Naive thymus-derived CD4-positive, alpha-beta T cell (primary cell): ENCODE data around the gene INPP5A. TPM values are rescaled to one million over a fixed set of nuclear protein-coding genes. Genes with fewer than 3 reads are reported as not detected.

Experiments
- ATAC-seq: fragments of 150-1000 bp; cut with Tn5 transposase; 2 replicates; pipeline ENCODE4 v1.10.0; 2021; ENCODE audit warnings: mild to moderate bottlenecking, moderate library complexity
- CTCF ChIA-PET: fragments of 350-600 bp; sonication (Branson Sonifier 250); formaldehyde crosslinking; loops from one replicate; lab custom pipeline; 2021; ENCODE audit warnings: antibody characterized with exemption; lab: Charles Lee
- POLR2A ChIA-PET: fragments of 350-600 bp; sonication (Branson Sonifier 250); formaldehyde crosslinking; loops from one replicate; lab custom pipeline; 2021; ENCODE audit warnings: antibody characterized with exemption, inconsistent platforms; lab: Charles Lee
- DNase-seq, 9 donors: peaks; one replicate each; pipeline versions ENCODE4 v3.0.0 to v3.0.0-alpha.2; 2020 to 2022; ENCODE audit warnings: mixed read lengths in 1 of 9
- H3K27ac ChIP-seq: one replicate; pipeline ENCODE4 v1.7.0; 2013; ENCODE audit warnings: mild to moderate bottlenecking, low read depth, low read length, moderate library complexity
- H3K27me3 ChIP-seq, 2 donors: one replicate each; pipeline ENCODE4 v1.7.0; 2013; ENCODE audit warnings: low read length in 2 of 2, mild to moderate bottlenecking in 2 of 2, moderate library complexity in 2 of 2; ENCODE audit not compliant: control insufficient read depth in 2 of 2, insufficient read depth in 2 of 2
- H3K36me3 ChIP-seq, 3 experiments: 1 replicate in 2 of 3; 2 replicates in 1 of 3; pipeline ENCODE4 v1.7.0; 2013; ENCODE audit warnings: low read length in 3 of 3, mild to moderate bottlenecking in 3 of 3, moderate library complexity in 1 of 3; ENCODE audit not compliant: insufficient read depth in 3 of 3, control insufficient read depth in 2 of 3
- H3K4me1 ChIP-seq, 2 donors: one replicate each; pipeline ENCODE4 v1.7.0; 2013; ENCODE audit warnings: low read length in 2 of 2, mild to moderate bottlenecking in 2 of 2, moderate library complexity in 1 of 2; ENCODE audit not compliant: control insufficient read depth in 2 of 2, insufficient read depth in 2 of 2
- H3K4me3 ChIP-seq: 2 replicates; pipeline ENCODE4 v1.7.0; 2013; ENCODE audit warnings: mild to moderate bottlenecking, low read length
- H3K9me3 ChIP-seq, 3 experiments: 1 replicate in 2 of 3; 2 replicates in 1 of 3; pipeline ENCODE4 v1.7.0; 2013; ENCODE audit warnings: low read length in 3 of 3; ENCODE audit not compliant: control insufficient read depth in 2 of 3
- H3K27ac Mint-ChIP-seq, 9 donors: one replicate each; pipeline ENCODE4 v1.8.0; 2020 to 2022; ENCODE audit warnings: mixed read lengths in 9 of 9, mild to moderate bottlenecking in 8 of 9, moderate library complexity in 5 of 9, inconsistent platforms in 2 of 9
- H3K27me3 Mint-ChIP-seq, 5 donors: one replicate each; pipeline ENCODE4 v1.8.0; 2021 to 2022; ENCODE audit warnings: mixed read lengths in 5 of 5, mild to moderate bottlenecking in 1 of 5
- H3K36me3 Mint-ChIP-seq, 5 donors: one replicate each; pipeline ENCODE4 v1.8.0; 2020 to 2022; ENCODE audit warnings: mixed read lengths in 5 of 5, mild to moderate bottlenecking in 3 of 5, inconsistent platforms in 1 of 5
- H3K4me1 Mint-ChIP-seq, 7 donors: one replicate each; pipeline ENCODE4 v1.8.0; 2020 to 2022; ENCODE audit warnings: mixed read lengths in 7 of 7, mild to moderate bottlenecking in 3 of 7, inconsistent platforms in 1 of 7
- H3K4me3 Mint-ChIP-seq, 10 donors: one replicate each; pipeline ENCODE4 v1.8.0; 2020 to 2022; ENCODE audit warnings: mild to moderate bottlenecking in 10 of 10, mixed read lengths in 10 of 10, moderate library complexity in 6 of 10, inconsistent platforms in 2 of 10
- H3K9me3 Mint-ChIP-seq, 11 donors: one replicate each; pipeline ENCODE4 v1.8.0; 2020 to 2022; ENCODE audit warnings: mixed read lengths in 11 of 11, mild to moderate bottlenecking in 4 of 11, inconsistent platforms in 1 of 11, moderate library complexity in 1 of 11
- intact Hi-C, 2 donors: fragments of 100-400 bp; cut with micrococcal nuclease; formaldehyde crosslinking; loops; one replicate each; pipeline ENCODE4 v1.15.1; 2023
- polyA plus RNA-seq, 2 donors: library from polyadenylated mRNA; unstranded; fragments of 300-500 nt; fragmentation: Illumina TruSeq; gene quantifications; one replicate each; pipeline ENCODE4 v1.2.3, GENCODE V29; 2021
- total RNA-seq, 6 experiments: library from RNA in 5 of 6; stranded (reverse) in 5 of 6; gene quantifications; 1 replicate in 5 of 6; 2 replicates in 1 of 6; pipeline ENCODE4 v1.2.3 and lab custom pipeline; 2021 to 2026

INPP5A gene
- total and polyA plus RNA-seq, 7 experiments from 2014 or later = 0.97 to 30.7 (median 25.0) TPM

DNA sequence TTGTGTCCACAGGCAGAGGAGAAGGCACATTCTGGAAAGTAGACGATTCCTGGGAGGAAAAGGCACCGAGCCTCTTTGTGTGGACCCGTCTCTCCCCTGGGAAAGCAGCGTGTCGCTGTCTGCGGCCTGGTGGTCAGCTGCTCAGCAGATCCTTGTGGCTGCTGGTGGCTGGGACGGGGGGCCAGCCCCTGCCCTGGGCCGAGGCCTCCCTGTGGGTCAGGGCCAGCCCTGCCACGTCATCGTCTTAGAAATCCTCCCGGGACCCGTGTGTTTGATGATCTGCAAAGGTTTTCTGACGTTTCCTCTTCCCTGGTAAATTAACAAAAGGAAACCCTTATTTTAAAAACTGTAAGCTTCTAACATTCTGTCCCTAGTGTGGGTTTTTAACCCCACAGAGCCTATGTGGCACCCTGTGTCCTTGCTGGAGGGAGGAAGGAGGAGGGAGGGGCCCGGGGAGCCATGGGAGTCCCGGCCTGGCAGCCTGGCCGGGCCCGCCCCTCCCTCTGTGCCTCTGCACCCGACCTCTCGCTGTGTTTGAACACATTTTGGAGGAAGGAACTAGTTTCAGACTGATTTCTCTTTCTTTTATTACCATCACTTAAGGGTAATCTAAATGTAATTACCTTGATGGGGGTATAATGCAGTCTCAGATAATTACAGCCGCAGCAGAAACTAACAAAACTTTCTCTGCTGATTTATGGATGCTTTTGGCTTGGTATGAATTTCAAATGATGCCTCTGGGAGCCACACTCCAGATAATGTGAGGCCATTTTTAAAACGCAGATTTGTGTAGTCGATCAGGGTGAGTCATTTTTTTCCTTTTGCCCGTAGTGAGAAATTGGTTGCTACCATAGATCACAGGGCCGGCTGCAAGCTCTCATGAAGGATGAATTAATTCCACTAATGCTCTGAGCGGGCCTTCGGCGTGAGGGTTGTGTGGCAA, 162.8 kb downstream of the INPP5A start:
- H3K36me3 ChIP-seq = peaks cover 0 to 74% (median 0%) of the 10 kb centered on the region in 3 experiments
- no peak overlapping the region for H3K27ac ChIP-seq
- no peak overlapping the region for H3K4me3 ChIP-seq
- CTCF ChIA-PET = no interaction called here
- Mint-ChIP-seq H3K27me3 (no peaks in the 10 kb centered on the region), H3K4me3 (no peak overlapping the region), H3K4me1 (peaks cover 0 to 11% (median 4%) of the 10 kb centered on the region in 7 donors), H3K9me3 (peaks cover 0 to 9% (median 3%) of the 10 kb centered on the region in 11 donors), H3K36me3 (peaks cover 6 to 62% (median 33%) of the 10 kb centered on the region in 5 donors), H3K27ac (no peak overlapping the region)
- H3K4me1 ChIP-seq = no peaks in the 10 kb centered on the region
- DNase-seq (no peak), ATAC-seq (no peak)
- H3K9me3 ChIP-seq = peaks cover 0 to 15% (median 0%) of the 10 kb centered on the region in 3 experiments
- intact Hi-C loops = no loop called here
- H3K27me3 ChIP-seq = no peaks in the 10 kb centered on the region
- POLR2A ChIA-PET = no interaction called here

DNA sequence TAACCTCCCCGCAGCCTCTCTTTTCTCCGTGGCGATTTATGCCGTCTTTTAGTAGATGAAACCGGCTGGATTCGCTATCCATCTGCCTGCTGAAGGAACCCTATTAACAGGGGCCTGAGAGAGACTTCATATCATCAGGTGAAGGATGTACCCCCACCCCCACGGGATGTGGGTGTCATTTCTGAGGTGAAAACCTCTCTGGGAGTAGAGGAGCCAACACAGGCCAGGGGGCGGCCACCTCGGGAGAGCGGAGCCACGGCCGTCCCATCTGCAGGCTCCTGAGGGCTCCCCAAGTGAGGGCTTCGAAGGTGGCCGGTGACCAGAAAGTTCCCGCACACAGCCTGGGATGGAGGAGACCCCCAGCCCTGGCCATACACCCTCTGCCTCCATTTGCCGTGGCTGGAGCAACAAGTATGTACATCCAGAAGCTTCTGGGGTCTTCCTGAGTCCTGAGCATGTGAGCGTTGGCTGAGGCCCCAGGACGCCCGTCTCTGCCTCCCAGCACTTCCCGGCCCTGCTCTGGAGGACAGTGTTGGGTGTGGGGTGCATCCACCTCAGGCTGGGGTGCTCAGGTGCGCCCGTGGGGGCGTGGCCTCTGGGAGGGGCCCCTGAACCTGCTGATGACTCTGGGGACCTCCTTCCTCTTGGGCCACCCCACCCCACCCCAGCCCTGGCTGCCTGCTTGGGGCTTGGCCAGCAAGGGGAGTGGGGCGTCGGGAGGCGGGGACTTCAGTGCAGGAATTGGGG, 163.7 kb downstream of the INPP5A start:
- Histone ChIP-seq H3K27me3 (no peaks in the 10 kb centered on the region), H3K4me3 (no peak overlapping the region), H3K9me3 (peaks cover 0 to 19% (median 0%) of the 10 kb centered on the region in 3 experiments), H3K36me3 (peaks cover 0 to 81% (median 0%) of the 10 kb centered on the region in 3 experiments), H3K27ac (no peak overlapping the region), H3K4me1 (no peaks in the 10 kb centered on the region)
- no peaks in the 10 kb centered on the region for H3K27me3 Mint-ChIP-seq
- H3K4me3 Mint-ChIP-seq = no peak overlapping the region
- ChIA-PET CTCF (no interaction called here), POLR2A (no interaction called here)
- H3K36me3 Mint-ChIP-seq = peaks cover 15 to 66% (median 37%) of the 10 kb centered on the region in 5 donors
- intact Hi-C loops = no loop called here
- ATAC-seq (no peak), DNase-seq (no peak)
- H3K27ac Mint-ChIP-seq = no peak overlapping the region
- peaks cover 0 to 14% (median 9%) of the 10 kb centered on the region in 11 donors for H3K9me3 Mint-ChIP-seq
- peaks cover 0 to 7% (median 0%) of the 10 kb centered on the region in 7 donors for H3K4me1 Mint-ChIP-seq

DNA sequence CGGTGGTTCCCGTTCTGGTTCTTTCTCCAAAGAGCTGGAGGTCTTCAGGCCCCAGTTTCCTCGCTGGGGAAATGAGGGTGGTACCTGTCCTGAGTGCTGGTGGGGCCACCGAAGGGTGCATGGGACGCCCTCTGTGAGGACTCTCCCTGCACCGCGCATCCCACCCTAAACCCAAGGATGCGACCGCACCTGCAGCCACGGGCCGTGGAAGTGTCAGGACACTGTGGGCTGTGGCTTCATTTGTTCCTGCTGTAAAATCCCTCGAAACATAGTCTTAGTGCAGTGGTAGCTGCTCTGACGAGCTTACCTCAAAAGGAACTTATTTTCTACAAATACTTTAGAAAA, 164.2 kb downstream of the INPP5A start:
- ATAC-seq = no peak
- H3K27me3 ChIP-seq = no peaks in the 10 kb centered on the region
- DNase-seq = no peak
- H3K27ac ChIP-seq = no peak overlapping the region
- peaks cover 0 to 17% (median 11%) of the 10 kb centered on the region in 11 donors for H3K9me3 Mint-ChIP-seq
- peaks cover 0 to 7% (median 0%) of the 10 kb centered on the region in 7 donors for H3K4me1 Mint-ChIP-seq
- peaks cover 0 to 81% (median 0%) of the 10 kb centered on the region in 3 experiments for H3K36me3 ChIP-seq
- POLR2A ChIA-PET = no interaction called here
- CTCF ChIA-PET = no interaction called here
- H3K4me3 Mint-ChIP-seq = no peak overlapping the region
- H3K27ac Mint-ChIP-seq = no peak overlapping the region
- H3K27me3 Mint-ChIP-seq = no peaks in the 10 kb centered on the region
- H3K4me3 ChIP-seq = no peak overlapping the region
- intact Hi-C loops = no loop called here
- H3K4me1 ChIP-seq = no peaks in the 10 kb centered on the region
- peaks cover 16 to 68% (median 42%) of the 10 kb centered on the region in 5 donors for H3K36me3 Mint-ChIP-seq
- peaks cover 0 to 19% (median 0%) of the 10 kb centered on the region in 3 experiments for H3K9me3 ChIP-seq

DNA sequence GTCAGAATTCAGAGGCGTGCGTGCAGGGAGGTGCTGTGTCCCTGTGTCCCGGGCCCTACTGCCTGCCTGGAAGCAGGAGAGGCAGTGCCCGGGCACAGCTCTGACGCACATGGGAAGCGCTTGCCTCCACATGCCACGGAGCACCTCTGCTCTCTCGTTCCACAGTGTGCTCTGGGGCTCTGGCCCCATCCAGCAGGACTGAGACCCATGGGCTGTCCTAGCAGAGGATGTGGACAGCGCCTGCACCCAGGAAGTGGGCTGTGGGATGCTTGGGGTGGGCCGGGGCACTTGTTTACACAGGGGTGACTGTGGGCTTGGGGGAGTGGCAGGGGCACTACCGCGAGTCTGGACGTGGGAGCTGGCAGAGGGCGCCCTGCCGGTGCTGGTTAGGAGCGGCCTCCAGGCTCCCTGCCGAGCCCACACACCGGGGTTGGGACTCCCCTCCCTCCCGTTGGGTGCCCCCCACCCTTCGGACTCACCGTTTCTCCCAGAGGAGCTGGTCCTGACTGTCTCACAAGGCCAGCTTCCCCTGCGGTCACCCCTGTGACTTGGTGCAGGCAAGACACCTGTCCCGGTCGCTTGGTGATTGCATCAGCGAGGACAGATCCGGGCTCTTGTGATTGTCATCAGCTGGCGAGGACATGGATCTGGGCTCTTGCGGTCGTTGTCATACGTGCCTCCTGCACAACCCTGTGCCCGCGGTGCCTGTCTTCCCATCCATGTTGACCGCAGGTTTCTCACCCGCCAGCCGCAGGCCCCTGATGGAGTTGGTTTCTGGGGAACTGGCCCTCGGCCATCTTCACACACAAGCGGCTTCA, 165.2 kb downstream of the INPP5A start:
- intact Hi-C loops = no loop called here
- POLR2A ChIA-PET = no interaction called here

DNA sequence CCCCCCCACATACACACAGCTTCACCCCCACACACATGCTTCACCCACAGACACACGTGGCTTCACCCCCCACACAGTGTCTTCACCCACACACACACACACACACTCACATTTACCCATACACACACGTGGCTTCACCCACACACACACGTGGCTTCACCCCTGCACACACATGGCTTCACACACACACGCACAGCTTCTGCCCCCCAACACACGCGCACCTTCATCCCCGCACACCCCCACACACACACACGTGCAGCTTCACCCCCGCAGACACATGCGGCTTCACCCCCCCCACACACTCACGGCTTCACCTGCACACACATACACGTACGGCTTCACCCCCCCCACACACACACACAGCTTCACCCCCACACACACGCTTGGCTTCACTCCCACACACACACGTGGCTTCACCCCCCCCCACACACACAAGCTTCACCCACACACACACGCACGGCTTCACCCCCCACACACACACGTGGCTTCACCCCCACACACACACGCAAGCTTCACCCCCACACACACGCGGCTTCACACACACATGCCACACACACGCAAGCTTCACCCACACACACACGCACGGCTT, 165.9 kb downstream of the INPP5A start:
- Histone ChIP-seq H3K27me3 (no peaks in the 10 kb centered on the region), H3K4me3 (no peak overlapping the region), H3K36me3 (peaks cover 0 to 79% (median 0%) of the 10 kb centered on the region in 3 experiments), H3K27ac (no peak overlapping the region), H3K4me1 (no peaks in the 10 kb centered on the region), H3K9me3 (peaks cover 0 to 19% (median 0%) of the 10 kb centered on the region in 3 experiments)
- DNase-seq = no peak
- intact Hi-C loops = no loop called here
- H3K27ac Mint-ChIP-seq = no peak overlapping the region
- peaks cover 0 to 6% (median 0%) of the 10 kb centered on the region in 7 donors for H3K4me1 Mint-ChIP-seq
- ChIA-PET CTCF (no interaction called here), POLR2A (no interaction called here)
- peaks cover 0 to 17% (median 11%) of the 10 kb centered on the region in 11 donors for H3K9me3 Mint-ChIP-seq
- no peak for ATAC-seq
- no peaks in the 10 kb centered on the region for H3K27me3 Mint-ChIP-seq
- H3K4me3 Mint-ChIP-seq = no peak overlapping the region
- peaks cover 15 to 69% (median 45%) of the 10 kb centered on the region in 5 donors for H3K36me3 Mint-ChIP-seq

More for the DNA sequence above, 165.2 kb downstream of the INPP5A start:
- Mint-ChIP-seq H3K27ac (no peak overlapping the region), H3K4me3 (no peak overlapping the region), H3K36me3 (peaks cover 15 to 69% (median 45%) of the 10 kb centered on the region in 5 donors), H3K9me3 (peaks cover 0 to 17% (median 11%) of the 10 kb centered on the region in 11 donors), H3K27me3 (no peaks in the 10 kb centered on the region), H3K4me1 (peaks cover 0 to 6% (median 0%) of the 10 kb centered on the region in 7 donors)
- no peak for ATAC-seq
- H3K27ac ChIP-seq = no peak overlapping the region
- no peak overlapping the region for H3K4me3 ChIP-seq
- CTCF ChIA-PET = no interaction called here
- DNase-seq = no peak
- H3K9me3 ChIP-seq = peaks cover 0 to 19% (median 0%) of the 10 kb centered on the region in 3 experiments
- H3K4me1 ChIP-seq = no peaks in the 10 kb centered on the region
- H3K36me3 ChIP-seq = peaks cover 0 to 80% (median 0%) of the 10 kb centered on the region in 3 experiments
- no peaks in the 10 kb centered on the region for H3K27me3 ChIP-seq
